ELR (cell line): Measurements from ENCODE around the gene CCDC13.
"Not testable (repeated sequence)": the region's sequence is repeated elsewhere in the genome, so short reads cannot be mapped to it uniquely, and the experiment has no call there.

Experiments
- DNase-seq: peaks from one replicate; pipeline ENCODE4 v3.0.0-alpha.2; 2015; ENCODE audit warnings: low read depth

CCDC13 gene, protein sequence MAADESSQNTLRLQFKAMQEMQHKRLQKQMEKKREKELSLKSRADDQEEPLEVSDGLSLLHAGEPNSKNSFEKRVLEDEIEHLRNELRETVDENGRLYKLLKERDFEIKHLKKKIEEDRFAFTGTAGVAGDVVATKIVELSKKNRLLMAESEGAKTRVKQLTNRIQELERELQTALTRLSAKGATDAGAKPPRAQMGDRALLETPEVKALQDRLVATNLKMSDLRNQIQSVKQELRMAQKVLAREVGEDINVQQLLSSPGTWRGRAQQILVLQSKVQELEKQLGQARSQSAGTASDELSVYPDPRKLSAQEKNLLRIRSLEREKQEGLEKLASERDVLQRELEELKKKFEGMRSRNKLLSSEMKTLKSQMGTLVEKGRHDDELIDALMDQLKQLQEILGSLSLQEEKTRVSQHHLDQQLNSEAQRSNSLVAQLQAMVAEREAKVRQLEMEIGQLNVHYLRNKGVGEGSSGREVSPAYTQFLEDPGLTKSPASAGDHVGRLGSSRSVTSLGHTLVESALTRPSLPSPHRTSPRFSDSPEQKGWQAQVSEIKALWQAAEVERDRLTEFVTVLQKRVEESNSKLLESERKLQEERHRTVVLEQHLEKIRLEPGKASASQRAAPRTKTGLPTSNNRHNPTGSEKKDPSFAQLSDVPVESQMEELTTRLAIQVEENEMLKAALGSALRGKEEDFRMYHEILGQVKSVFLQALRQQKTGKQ

DNA sequence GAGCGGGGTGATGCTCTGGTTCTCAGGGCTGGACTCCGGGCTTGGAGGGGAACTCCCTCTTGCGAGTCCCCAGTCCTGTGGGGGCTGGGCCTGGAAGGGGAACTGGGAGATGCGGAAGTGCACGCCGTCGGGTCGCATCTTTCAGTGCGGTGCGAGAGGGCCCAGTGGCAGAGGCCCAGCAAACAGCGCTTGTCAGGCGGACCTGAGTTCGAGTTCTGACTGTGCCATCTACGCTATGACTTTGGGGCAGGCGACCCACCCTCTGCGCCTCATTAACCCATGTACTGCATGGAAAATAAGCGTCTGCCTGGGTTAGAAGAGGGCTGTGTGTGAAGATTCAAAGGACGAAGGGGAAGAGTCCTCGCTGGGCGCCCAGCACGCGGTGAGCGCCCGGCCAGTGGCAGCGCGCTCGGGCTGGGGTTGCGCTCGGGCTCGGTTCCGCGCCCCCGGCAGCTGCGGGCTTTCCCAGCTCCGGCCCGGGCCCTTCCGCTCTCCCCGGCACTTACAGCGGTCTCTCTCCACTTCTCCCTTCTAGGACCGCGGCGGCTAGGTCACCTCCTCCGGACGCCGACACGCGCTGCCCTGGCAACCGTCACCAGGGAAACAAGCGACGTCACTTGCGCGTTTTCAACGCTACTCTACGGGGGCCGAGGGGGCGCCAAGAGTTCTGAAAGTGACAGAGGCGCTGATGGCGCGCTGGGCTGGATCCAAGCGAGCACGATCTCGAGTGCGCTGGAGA is at the start of gene CCDC13:
TSS of gene CCDC13 (minus strand) at position 584 of the 739 bp plus-strand sequence. CDS start 14,908 bp downstream, outside the sequence.
- DNase-seq: peak; percentile 94

DNA sequence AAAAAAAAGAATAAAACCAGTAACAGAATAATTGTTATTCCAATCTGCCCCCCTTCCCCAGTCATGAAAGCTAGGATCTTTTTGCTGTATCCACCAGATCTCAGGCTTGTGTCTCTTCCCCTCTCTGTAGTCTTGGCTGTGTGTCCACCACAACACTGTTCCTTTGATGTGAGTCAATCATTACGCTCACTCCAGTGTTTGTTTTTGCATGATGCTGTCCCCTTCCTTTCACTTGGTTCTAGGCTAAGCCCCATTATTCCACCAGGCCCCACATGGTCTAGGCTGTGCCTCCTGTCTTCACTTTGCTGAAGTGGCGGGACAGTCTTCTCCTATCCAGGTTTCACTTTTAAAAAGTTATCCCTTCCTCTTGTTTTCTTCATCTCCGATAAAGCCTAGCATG is 49.8 kb upstream of the CCDC13 start:
- no peak for DNase-seq

DNA sequence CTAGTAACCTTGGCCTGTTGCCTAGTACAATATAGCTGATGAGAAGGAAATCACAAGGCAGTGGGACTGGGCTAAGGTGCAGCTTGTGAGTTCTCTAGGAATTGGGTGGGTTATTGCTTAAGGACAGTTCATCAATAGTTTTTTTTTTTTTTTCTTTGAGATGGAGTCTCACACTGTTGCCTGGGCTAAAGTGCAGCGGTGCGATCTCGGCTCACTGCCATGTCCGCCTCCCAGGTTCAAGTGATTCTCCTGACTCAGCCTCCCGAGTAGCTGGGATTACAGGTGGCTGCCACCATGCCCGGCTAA is 47.6 kb upstream of the CCDC13 start:
- no peak for DNase-seq

DNA sequence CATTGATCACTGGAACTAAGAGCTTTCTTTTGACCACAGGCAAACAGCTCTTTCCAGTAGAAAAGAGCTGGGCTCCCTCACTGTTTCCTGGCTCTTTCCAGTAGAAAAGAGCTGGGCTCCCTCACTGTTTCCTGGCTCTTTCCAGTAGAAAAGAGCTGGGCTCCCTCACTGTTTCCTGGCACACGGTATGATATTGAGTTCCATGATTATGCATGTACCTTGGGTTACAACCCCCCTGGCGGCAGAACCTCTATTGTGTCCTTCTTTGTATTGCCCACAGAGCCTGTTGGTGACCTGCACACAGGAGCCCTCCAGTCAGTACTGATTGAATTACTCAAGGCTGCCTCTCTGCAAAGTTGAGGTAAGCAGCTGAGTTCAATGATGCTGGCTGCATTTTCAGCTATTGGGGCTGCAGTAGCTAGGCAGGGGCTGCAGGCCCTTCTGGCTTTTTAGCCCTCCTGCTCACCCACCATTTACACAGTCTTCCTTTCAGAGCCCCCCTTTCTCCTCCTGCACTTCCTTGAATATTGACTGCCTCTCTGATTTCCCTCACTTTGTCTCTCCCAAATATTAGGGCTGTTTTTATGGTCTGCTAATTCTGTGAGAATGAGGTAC is 46.4 kb upstream of the CCDC13 start:
- DNase-seq: peak; percentile 22

DNA sequence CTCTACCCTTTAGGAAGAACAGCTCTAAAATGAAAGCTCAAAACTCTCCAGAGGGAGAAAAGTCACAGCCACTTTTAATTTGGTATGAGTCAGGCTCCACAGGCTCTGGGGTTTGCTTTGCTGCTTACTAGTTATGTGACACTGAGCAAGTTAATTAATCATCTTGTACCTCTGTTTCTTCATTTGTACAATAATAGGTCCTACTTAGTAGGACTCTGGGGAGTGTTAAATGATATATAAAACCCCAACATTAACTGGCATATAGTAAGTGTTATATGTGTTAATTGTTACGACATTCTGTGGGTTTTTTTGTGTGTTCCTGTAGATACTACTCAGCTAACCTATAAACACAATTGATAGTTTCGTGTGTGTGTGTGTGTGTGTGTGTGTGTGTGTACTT is 42.8 kb upstream of the CCDC13 start:
- DNase-seq: no peak

DNA sequence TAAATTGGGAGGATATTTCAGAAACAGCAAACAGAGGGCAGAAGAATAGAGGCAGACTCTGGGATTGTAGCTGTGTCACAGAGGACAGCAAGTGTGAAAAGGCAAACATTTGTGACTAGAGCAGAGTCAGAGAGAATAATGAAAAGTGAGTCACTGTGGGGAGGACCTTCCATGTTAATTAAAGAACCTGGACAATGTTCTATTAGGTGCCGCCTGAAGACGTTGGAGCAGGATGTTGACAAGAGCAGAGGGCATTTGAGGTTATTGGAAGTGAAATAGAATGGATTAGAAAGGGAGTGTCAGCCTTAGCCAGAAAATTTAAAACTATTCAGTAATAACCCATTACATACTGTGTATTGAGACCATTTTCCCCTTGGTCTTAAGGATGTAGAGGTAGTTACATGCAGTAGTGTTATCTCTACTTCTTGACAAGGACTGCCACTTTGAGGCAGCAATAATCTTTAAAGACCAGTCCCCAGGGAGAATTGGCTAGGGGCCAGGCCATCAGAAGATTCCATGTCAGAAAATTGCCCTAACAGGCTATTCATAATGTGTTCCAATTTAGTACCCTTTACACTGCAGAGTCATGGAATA is 42.0 kb upstream of the CCDC13 start:
- DNase-seq: no peak

DNA sequence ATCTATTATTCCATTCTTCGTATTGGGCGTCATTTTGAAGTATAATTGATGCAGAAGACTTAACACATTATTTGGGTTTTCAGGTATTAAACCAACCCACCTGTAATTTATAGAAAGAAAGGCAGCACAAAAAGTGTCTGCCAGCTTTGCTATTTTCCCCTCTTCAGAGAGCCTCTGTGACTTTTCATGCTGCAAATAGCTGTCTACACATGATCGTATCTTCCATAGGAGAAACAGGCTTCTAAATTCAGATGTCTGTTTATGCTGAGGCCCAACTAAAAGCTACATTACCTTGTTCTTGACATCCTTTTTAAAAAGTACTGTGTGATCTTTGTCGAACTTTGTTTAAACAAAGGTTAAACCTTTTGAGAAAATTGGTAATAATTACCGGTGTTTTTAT is 41.2 kb upstream of the CCDC13 start:
- DNase-seq: no peak

DNA sequence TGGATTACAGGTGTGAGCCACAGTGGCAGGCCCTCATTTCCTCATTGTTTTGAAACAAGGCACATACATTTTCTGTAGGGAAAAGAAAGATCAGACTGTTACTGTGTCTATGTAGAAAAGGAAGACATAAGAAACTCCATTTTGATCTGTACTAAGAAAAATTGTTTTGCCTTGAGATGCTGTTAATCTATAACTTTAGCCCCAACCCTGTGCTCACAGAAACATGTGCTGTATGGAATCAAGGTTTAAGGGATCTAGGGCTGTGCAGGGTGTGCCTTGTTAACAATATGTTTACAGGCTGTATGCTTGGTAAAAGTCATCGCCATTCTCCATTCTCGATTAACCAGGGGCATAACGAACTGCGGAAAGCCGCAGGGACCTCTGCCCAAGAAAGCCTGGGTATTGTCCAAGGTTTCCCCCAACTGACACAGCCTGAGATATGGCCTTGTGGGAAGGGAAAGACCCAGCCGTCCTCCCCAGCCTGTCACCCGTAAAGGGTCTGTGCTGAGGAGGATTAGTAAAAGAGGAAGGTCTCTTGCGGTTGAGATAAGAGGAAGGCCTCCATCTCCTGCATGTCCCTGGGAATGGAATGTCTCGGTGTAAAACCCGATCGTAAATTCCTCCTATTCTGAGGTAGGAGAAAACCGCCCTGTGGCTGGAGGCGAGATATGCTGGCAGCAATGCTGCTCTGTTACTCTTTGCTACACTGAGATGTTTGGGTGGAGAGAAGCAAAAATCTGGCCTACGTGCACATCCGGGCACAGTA is 38.2 kb upstream of the CCDC13 start:
- DNase-seq: not testable (repeated sequence)

DNA sequence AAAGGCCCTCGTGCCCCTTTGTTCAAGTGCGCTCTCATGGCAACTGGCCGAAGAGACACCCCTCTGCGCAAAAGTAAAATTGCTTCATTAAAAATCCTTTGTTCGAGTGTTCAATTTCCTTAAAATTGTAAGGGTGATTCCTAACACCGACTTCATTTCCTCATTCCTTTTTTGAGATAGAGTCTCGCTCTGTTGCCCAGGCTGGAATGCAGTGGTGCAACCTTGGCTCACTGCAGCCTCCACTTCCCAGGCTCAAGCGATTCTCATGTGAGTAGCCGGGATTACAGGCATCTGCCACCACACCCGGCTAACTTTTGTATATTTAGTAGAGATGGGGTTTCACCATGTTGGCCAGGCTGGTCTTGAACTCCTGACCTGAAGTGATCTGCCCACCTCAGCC is 37.7 kb upstream of the CCDC13 start:
- not testable (repeated sequence) for DNase-seq

DNA sequence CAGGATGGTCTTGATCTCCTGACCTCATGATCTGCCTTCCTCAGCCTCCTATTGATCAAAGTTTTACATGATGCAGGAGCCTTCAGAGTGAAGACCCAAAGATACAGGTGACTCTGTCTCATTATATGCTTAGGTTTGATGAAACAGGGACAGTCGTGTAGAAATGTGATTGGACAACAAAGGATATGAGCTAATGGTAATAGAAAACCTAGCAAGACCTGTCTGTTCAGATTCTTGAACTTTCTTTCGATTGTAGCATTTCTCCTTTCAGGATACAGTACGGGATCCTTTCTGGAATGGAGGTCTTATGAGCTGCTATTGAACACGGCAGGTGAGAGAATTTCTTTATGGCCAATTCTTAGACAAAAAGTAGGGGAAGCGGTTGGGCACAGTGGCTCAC is 36.1 kb upstream of the CCDC13 start, which contains the start of gene ACKR2:
TSS of gene ACKR2 (plus strand) at position 244 of the 400 bp plus-strand sequence. CDS start 55,058 bp downstream, outside the sequence.
- no peak for DNase-seq

DNA sequence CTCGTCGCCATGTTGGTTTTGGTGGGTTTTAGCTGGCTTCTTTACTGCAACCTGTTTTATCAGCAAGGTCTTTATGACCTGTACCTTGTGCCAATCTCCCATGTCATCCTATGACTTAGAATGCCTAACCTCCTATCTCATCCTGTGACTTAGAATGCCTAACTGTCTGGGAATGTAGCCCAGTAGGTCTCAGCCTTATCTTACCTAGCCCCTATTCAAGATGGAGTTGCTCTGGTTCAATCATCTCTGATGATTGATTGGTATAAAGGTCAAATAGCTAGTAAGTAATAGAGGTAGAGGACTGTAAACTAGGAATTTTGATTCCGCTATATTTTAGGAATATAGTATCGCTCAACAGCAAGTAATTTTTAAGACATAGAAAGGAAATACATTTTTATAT is 34.9 kb upstream of the CCDC13 start:
- no peak for DNase-seq

DNA sequence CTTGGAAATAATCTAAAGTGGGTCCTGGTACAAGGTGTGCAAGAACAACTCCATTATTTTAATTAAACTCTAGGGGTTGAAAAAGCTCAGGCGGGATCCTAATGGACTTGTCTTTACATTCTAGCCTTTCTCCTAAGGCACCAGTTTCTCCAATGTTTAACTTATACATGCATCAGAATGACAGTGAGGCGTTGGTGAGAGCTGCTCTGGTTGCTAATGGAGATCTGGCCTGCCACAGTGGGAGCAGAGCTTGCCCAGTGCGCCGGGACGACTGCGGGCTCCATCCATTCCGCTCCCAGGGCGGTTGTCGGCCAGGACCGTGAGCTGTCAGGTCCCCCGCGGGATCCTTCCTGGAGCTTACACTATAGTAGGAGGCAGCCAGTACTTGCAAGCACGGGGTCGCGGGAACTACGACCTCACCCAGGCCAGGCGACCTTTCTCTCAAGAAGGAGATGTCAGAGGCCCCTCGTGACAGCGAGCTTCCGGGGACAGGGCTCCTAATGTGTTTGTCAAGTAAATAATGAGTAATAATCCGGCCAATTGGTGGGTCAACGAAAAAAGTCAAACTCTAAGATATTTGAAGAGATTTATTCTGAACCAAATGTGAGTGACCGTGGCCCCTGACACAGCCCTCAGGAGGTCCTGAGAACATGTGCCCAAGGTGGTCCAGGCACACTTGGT is 32.2 kb upstream of the CCDC13 start:
- DNase-seq: peak; percentile 7

DNA sequence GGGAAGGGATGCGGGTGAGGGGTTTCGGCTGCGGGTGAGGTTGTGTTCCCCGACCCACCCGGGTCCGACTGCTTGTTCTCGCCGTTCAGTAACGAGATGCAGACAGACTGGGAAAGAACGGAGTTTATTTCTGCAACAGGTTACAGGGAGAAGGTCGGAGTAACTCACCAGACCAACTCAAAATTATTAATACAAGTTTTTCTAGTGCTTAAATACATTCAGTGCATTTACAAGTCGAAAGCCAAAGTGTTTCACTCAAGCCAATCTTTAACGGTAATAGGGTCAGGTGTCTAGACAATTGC is 31.7 kb upstream of the CCDC13 start:
- no peak for DNase-seq

DNA sequence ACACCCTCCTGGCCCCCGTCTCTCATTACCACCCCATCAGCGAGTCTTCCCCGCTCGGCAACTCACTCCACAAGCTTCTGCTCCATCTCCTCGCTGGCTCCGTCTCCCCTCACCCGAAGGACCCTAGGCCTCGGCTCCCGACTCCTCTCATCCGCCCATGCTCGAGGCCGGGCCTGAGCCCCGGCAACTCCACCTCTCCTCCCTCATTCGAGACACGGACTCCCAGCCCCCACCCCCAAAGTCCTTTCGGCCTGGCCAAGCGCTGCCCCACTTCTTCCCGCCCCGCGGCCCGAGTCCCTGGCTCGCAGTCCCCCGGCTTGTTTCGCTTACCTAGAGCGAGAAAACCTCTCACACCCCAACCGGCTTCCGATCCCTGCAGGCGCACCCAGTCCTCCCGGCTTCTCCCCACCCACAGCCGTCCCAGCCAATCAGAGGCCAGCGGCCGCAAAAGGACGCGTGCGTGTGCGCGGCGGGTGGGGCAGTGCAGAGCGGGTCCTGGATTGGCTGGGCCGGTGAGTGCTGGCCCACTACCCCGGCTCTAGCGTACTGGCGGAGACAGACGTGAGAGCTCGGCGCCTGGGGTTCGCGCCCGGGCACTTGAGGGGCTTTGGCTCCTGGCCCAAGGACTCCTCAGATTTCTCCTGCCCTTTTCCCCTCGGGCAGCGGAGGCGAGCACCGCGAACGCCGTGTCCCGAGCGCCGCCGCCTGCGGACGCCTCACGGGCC is 31.2 kb upstream of the CCDC13 start, which contains the start of gene HIGD1A:
TSS of gene HIGD1A (minus strand) at position 385 of the 725 bp plus-strand sequence. CDS start 10,237 bp downstream, outside the sequence.
- DNase-seq: peak; percentile 95

DNA sequence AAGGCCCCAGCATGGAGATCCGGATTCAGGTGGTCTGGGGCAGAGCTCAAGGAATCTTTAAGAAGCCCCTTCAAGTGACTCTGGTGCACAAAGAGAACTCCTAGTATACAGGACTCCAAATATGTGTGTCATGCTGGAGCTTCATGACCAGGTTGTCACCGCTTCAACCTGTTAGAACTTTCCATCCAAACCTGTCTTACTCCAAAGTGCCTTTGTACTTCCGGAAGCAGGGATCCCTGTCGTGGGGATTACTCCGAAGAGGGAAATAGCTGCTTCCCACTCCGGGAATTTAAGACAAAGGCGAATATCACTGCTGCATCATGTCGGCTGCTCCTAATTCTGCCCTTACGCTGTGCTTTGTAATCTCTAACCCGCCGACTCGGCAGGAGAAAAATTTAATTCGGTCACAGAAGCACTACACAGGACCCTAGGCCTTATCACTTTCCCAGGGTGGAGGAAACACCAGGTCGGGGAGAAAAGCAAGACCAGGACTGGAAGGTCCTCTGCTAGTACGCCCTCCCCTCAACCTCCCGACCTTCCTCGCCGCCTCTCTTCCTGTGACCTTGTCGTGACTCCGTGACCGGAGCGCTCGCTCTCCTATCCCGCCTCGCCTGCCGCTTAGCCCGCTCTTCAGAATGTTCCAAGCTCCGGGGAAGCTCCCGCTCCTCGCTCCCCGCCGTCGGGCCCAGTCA is 30.5 kb upstream of the CCDC13 start:
- DNase-seq: peak; percentile 50

DNA sequence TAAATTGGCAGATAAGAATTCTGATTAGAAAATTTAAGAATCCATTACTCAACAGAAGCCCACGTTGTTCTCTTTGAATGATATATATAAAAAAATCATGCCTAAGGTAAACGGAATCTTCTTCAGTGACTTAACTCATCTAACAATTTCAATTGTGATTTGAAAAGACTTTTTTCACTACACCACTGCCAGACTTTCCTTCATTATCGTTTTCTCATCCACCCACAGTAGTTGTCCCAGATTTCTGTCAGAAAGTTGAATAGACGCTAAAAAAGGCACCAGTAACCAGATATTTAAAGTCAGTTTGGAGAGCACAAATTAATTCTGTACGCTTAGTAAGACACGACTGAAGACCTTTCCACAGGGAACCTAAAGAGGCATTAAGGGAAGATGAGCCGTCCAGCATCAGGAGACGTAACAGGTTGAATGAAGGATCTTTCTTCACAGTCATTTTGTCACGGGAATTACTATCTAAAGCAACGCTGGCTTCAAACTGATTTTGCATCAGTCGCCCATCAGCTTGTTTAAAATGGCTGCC is 29.9 kb upstream of the CCDC13 start:
- no peak for DNase-seq

DNA sequence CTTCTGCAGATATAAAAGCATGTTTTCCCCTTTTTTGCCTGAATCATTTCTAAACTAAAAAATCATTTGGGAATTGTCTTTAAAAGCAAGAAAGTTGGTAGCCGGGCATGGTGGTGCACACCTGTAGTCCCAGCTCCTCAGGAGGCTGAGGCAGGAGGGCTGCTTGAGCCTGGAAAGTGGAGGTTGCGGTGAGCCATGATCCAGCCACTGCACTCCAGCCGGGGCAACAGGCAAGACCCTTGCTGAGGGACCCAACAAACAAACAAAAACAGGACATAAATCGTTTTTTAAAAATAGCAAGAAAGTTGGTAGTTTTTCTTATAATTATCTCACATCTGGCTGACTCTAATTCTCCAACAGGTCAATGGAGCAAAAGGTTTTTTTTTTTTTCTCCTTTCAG is 28.7 kb upstream of the CCDC13 start:
- no peak for DNase-seq

DNA sequence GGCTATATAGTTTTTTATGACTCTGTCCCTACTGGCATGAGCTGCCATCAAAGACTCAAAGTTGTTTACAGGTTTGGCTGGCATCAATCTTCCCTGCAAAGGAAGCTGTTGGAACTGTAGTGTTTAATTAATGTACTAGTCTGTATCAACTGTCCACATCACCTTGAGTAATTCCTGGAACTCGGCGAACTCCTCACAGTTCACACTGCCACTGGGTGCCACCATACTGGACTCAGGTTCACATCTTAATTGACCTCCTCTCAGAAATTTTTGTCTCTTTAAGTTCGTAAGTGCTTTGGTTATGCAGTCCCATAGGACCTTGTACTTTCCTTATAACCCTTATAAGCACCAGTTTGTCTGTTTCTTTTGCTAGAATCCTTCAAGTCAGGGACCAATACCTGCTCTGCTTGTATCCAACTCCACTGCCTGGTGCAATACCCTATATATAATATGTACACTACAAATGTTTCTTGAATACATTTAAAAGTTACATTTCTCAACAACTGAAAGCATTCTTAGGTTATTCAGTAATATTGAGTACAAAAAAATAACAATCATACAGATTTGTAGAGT is 28.1 kb upstream of the CCDC13 start:
- no peak for DNase-seq

DNA sequence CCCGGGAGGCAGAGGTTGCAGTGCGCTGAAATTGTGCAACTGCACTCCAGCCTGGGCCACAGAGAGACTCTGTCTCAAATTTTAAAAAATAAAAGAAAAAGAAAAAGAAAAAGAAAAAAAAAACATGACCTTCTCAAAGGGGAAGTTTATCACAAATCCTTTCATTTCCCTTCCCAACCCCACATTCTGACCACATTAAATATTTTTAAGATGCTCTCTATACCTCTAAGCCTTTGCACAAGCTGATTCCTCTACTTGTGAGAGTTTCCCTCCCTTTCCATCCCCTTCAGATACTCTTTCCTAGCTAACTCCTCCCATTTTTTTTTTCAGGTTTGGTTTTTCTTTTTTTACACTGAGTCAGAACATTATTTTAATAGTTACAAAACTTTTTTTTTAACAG is 27.2 kb upstream of the CCDC13 start:
- no peak for DNase-seq
